Hematopoietic multipotent progenitor cell treated with erythropoietin and hydrocortisone succinate and interleukin-3 and kit ligand, for 6 days (in vitro differentiated cells): ENCODE results near the gene MSH6.
"Not testable (repeated sequence)": the region's sequence is repeated elsewhere in the genome, so short reads cannot be mapped to it uniquely, and the experiment has no call there.

Experiments used
- DNase-seq: peaks from one replicate; pipeline ENCODE4 v3.0.0-alpha.2; 2015

Gene MSH6

DNA sequence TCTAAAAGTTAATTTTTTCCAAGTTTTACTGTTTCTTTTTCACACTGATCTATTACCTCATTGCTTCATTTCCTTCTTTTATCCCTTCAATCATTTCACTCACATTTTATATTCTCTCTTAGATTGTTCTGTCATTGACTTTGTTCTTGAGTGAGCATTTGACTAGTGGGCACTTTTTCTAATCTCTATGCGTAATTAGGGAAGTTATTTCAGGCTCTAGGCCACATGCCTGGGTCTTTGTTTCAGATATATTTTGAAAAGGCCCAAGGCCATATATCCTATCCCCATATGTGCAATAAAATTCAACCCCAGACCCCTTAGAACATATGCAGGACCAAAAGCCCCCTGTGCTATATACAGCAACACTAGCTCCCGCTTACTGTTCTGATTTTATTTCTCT, 61.2 kb downstream of the MSH6 start:
- no peak for DNase-seq

DNA sequence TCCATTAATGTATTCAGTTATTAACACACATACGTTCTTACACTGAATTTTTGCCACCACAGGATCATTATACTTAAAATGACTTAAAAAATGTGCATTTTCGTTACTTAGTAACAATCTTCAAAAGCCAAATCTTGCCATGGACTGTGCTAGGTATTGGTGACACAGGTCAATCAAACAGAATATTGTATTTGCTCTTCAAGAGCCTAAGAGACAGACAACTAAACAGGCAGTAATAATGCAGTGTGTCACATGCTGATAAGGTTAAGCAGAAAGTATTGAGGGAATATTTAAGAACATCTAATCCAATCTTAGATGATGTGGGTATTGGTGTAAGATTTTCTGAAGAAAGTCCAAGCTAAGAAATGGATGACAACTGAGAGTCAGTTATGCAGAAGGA, 66.4 kb downstream of the MSH6 start:
- peak; percentile 19 for DNase-seq

DNA sequence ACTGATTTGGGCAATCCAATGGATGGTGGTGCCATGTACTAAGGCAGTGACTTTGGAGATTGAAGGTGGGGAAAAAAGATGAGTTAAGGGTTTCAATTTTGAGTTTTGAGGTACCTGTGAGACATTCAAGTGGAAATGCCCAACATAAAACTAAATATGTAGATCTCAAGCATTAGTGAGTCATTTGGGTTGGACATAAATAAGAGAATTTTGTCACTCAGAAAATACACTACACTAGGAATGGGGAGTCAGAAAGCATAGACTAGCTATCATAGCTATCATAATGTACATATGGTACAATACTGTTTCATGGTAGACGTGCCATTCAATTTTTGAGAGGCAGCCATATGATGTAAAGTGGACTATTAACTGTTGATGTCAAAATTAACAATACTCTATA, 67.3 kb downstream of the MSH6 start:
- no peak for DNase-seq

DNA sequence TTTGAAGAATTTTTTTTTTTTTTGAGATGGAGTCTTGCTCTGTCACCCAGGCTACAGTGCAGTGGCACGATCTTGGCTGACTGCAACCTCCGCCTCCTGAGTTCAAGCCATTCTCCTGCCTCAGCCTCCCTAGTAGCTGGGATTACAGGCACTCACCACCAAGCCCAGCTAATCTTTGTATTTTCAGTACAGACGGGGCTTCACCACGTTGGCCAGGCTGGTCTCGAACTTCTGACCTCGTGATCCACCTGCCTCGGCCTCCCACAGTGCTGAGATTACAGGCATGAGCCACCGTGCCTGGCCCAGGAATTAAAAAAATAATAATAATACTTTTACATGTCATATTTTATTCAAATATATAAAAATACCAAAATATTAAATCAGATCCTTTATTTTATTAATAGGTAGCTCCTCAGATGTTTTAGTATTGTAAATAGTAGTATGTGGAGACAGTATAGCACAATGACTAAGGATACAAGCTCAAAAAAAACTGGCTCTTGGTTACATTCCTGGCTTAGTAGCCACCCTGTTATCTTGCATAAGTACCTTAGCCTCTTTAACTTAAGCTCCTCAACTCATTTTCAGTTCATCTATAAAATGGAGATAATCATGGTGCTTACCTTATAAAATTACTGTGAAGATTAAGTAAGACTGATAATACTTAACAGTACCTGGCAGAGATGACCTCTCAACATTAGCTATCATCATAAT, 70.3 kb downstream of the MSH6 start:
- not testable (repeated sequence) for DNase-seq
